ENCODE data around the gene ECM1.

GRCh38 chr1:150551784-150552127, 43.8 kb downstream of the ECM1 start:
- TF ChIP-seq CTCF (conservative IDR thresholded peaks at IDR 0.05; ENCODE audit: low read depth in 2 of 2) (no peak), ZNF331 (CRISPR knock-in tag; IDR thresholded peaks at IDR 0.05; ENCODE audit: low read depth) (no peak), EZH2 (IDR thresholded peaks at IDR 0.05; ENCODE audit: low read depth, unreplicated experiment) (no peak), REST (IDR thresholded peaks at IDR 0.05; ENCODE audit: unreplicated experiment) (no peak), POLR2AphosphoS5 (IDR thresholded peaks at IDR 0.05; ENCODE audit: low read depth) (no peak), ETS1 (IDR thresholded peaks at IDR 0.05) (no peak), ZNF462 (CRISPR knock-in tag; IDR thresholded peaks at IDR 0.05) (no peak), JUNB (IDR thresholded peaks at IDR 0.05; ENCODE audit: unreplicated experiment) (no peak), CREB1 (CRISPR knock-in tag; IDR thresholded peaks at IDR 0.05; ENCODE audit: low read depth) (no peak), EZH2phosphoT487 (IDR thresholded peaks at IDR 0.05; ENCODE audit: unreplicated experiment) (no peak), STAT1 (IDR thresholded peaks at IDR 0.05; ENCODE audit: unreplicated experiment) (no peak), ZNF114 (CRISPR knock-in tag; IDR thresholded peaks at IDR 0.05) (no peak), NANOG (IDR thresholded peaks at IDR 0.05; ENCODE audit: borderline replicate concordance) (no peak)
